IgD-negative memory B cell (primary cell): Measurements from ENCODE around the gene TMEM18. TPM values are rescaled to one million over a fixed set of nuclear protein-coding genes. Genes with fewer than 3 reads are reported as not detected.
A peak's percentile ranks its signal among the peaks of the same experiment; 100 is the strongest.

Experiments
- H3K27ac Mint-ChIP-seq, 3 donors: one replicate each; pipeline ENCODE4 v1.8.0; 2020 to 2022; ENCODE audit warnings: mild to moderate bottlenecking in 3 of 3, mixed read lengths in 3 of 3, moderate library complexity in 1 of 3
- H3K27me3 Mint-ChIP-seq: one replicate; pipeline ENCODE4 v1.8.0; 2021; ENCODE audit warnings: mixed read lengths
- H3K36me3 Mint-ChIP-seq: one replicate; pipeline ENCODE4 v1.8.0; 2020; ENCODE audit warnings: mild to moderate bottlenecking, mixed read lengths
- H3K4me1 Mint-ChIP-seq, 3 donors: one replicate each; pipeline ENCODE4 v1.8.0; 2020 to 2022; ENCODE audit warnings: mixed read lengths in 3 of 3, mild to moderate bottlenecking in 1 of 3
- H3K4me3 Mint-ChIP-seq, 4 donors: one replicate each; pipeline ENCODE4 v1.8.0; 2020 to 2022; ENCODE audit warnings: mild to moderate bottlenecking in 4 of 4, mixed read lengths in 4 of 4, moderate library complexity in 3 of 4
- H3K9me3 Mint-ChIP-seq, 3 donors: one replicate each; pipeline ENCODE4 v1.8.0; 2020 to 2021; ENCODE audit warnings: mixed read lengths in 3 of 3, mild to moderate bottlenecking in 1 of 3
- polyA plus RNA-seq: library from polyadenylated mRNA; unstranded; fragments of 300-500 nt; fragmentation: Illumina TruSeq; gene quantifications from one replicate; pipeline ENCODE4 v1.2.3, GENCODE V29; 2021

The TMEM18 gene
- polyA plus RNA-seq, 1 donor from 2014 or later: 27.2 TPM

DNA sequence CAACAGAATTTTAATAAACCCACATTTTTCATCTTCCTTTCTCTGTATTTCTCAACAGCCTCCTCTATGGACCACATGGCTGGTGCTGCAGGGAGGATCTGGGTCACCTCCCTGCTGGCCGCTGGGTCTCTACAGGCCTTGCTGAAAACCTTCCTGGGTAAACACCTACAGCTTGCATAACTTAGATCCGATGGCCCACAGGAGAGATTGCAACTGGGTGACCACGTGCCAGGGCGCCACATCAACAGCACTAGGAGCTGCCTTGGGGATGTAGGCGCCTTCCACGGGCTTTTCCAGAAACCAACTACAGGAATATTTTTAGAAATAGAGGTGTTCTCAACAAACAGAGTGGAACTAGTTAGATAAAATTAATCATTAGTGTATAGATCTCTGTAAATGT, 19.4 kb downstream of the TMEM18 start:
- Mint-ChIP-seq H3K9me3 (peaks cover 0 to 2% (median 0%) of the 10 kb centered on the region in 3 donors), H3K4me3 (no peak overlapping the region), H3K4me1 (peaks cover 11 to 13% (median 12%) of the 10 kb centered on the region in 3 donors), H3K36me3 (peaks cover 2% of the 10 kb centered on the region), H3K27me3 (peaks cover 5% of the 10 kb centered on the region), H3K27ac (no peak overlapping the region)

GRCh38 chr2:656676-657075, 20.5 kb downstream of the TMEM18 start:
- Mint-ChIP-seq H3K4me1 (peaks cover 3 to 7% (median 4%) of the 10 kb centered on the region in 3 donors), H3K9me3 (peaks cover 0 to 2% (median 0%) of the 10 kb centered on the region in 3 donors), H3K36me3 (no peaks in the 10 kb centered on the region), H3K27ac (no peak overlapping the region), H3K27me3 (peaks cover 5% of the 10 kb centered on the region), H3K4me3 (no peak overlapping the region)

DNA sequence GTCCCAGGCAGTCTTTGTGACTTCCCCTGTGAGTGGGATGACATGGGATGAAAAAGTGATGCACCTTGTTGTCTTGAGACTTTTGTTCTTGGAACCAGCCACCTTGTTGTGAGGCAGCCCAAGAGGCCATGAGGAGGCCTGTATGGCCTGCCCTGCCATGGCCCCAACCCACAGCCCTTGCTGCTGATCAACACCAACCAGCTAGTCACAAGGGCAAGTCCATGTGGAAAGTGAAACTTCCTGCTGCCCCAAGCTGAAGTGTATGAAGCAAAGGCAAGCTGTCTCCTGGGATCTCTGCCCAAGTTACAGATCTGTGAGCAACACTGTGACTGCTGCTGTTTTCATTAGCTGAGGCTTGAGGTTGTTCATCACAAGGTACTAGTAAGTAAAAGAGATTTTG, 21.6 kb downstream of the TMEM18 start:
- peaks cover 0 to 2% (median 0%) of the 10 kb centered on the region in 3 donors for H3K9me3 Mint-ChIP-seq
- peaks cover 0 to 7% (median 2%) of the 10 kb centered on the region in 3 donors for H3K4me1 Mint-ChIP-seq
- no peak overlapping the region for H3K27ac Mint-ChIP-seq
- H3K27me3 Mint-ChIP-seq: peaks cover 5% of the 10 kb centered on the region
- no peak overlapping the region for H3K4me3 Mint-ChIP-seq
- no peaks in the 10 kb centered on the region for H3K36me3 Mint-ChIP-seq

DNA sequence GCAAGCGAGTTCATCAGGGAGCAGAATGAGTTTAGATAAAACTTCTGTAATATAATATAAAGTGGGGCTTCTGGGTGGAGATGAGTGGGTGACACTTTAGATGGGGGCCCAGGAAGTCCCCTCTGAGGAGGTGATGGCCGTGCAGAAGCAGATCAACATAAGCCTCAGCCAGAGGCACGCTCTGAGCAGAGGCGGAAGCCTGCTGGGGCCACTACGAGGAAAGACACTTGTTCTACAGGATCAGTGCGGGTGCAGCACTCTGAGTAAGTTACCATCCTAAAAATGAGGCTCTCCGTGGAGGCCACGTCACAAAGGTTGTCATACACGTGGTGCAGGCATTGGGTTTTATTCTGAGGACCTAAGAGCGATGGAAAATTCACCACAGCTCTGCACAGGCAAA, 22.3 kb downstream of the TMEM18 start:
- H3K4me3 Mint-ChIP-seq: no peak overlapping the region
- peaks cover 2 to 7% (median 2%) of the 10 kb centered on the region in 3 donors for H3K4me1 Mint-ChIP-seq
- H3K27me3 Mint-ChIP-seq: peaks cover 5% of the 10 kb centered on the region
- H3K9me3 Mint-ChIP-seq: peaks cover 0 to 2% (median 0%) of the 10 kb centered on the region in 3 donors
- no peak overlapping the region for H3K27ac Mint-ChIP-seq
- H3K36me3 Mint-ChIP-seq: no peaks in the 10 kb centered on the region

DNA sequence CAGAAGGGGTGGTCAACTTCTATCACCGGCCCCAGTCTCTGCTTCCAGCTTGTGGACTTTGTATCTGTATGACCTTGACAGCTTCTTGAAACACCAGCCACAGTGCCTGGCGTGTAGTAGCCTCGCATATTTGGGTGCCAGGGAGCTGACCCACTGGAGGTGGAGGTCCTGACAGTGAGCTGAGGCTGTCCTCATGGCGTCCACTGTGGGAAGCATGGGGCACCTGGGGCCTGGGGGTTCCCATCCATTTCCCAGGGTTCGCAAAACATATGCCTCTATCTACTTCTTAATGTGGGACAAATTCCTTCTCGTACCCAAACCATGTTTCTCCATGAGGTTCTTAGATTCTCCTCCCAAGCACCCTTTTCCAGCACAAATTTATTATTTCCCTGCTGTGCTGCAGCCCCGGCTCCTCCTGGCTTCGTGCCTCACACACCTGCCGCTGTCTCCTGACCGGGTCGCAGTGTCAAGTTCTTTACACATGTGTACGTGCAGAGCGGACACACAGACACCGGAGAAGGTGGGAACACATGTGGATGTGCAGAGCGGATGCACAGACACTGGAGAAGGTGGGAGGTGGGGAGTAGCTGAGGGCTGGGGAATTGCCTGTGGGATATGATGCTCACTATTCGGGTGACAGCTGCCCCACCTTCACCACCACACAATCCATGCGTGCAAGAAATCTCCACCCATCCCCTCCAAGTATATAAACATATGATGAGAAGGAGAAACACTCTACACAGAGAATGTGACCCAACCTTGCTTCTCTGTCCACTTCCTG, 23.4 kb downstream of the TMEM18 start:
- H3K4me3 Mint-ChIP-seq: no peak overlapping the region
- peaks cover 2 to 7% (median 2%) of the 10 kb centered on the region in 3 donors for H3K4me1 Mint-ChIP-seq
- no peaks in the 10 kb centered on the region for H3K27me3 Mint-ChIP-seq
- H3K36me3 Mint-ChIP-seq: no peaks in the 10 kb centered on the region
- peak overlapping the region in 1 of 3 donors; percentile 62 for H3K27ac Mint-ChIP-seq
- H3K9me3 Mint-ChIP-seq: peaks cover 0 to 2% (median 0%) of the 10 kb centered on the region in 3 donors

DNA sequence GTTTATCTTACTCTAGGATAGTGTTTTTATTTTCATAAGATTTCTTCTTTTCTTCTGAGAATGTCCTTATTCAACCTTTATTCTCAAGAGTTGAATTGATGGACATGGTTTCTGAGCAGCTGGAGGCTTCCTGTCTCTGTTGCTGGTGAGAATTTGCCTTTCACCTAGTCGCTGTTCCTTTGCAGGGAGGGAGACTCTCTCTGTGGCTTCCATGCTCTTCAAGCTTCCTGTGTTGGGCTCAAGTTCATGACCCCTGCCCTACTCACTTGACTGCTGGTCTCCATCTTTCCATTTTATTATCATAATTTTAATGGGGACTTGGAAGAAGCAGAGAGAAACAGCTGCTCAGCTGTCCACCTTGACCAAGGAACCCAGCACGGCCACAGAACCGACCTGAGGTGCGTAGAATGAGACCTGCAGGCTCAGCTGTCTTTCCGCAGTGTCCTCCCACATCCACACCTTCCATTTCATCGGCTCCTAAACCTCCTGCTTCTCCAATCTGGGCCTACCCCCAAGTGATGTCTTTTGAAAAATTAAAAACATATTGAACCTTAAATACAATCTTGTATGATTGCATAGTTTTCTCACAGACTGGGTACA, 24.2 kb downstream of the TMEM18 start:
- Mint-ChIP-seq H3K9me3 (peaks cover 0 to 2% (median 0%) of the 10 kb centered on the region in 3 donors), H3K4me1 (peaks cover 2 to 7% (median 2%) of the 10 kb centered on the region in 3 donors), H3K4me3 (no peak overlapping the region), H3K27me3 (no peaks in the 10 kb centered on the region), H3K36me3 (no peaks in the 10 kb centered on the region), H3K27ac (peak overlapping the region in 1 of 3 donors; percentile 39)

- peaks cover 0 to 2% (median 0%) of the 10 kb centered on the region in 3 donors for H3K9me3 Mint-ChIP-seq
- H3K4me1 Mint-ChIP-seq: peaks cover 2 to 6% (median 5%) of the 10 kb centered on the region in 3 donors
- no peaks in the 10 kb centered on the region for H3K36me3 Mint-ChIP-seq
- no peaks in the 10 kb centered on the region for H3K27me3 Mint-ChIP-seq
- H3K4me3 Mint-ChIP-seq: no peak overlapping the region
- no peak overlapping the region for H3K27ac Mint-ChIP-seq
These were observed 25.2 kb downstream of the TMEM18 start for GRCh38 chr2:651951-652373.

GRCh38 chr2:650343-651310, 26.6 kb downstream of the TMEM18 start:
- Mint-ChIP-seq H3K36me3 (no peaks in the 10 kb centered on the region), H3K4me3 (no peak overlapping the region), H3K27me3 (no peaks in the 10 kb centered on the region), H3K9me3 (peaks cover 0 to 2% (median 0%) of the 10 kb centered on the region in 3 donors), H3K27ac (peak overlapping the region in 1 of 3 donors; percentile 21), H3K4me1 (peaks cover 0 to 5% (median 2%) of the 10 kb centered on the region in 3 donors)

DNA sequence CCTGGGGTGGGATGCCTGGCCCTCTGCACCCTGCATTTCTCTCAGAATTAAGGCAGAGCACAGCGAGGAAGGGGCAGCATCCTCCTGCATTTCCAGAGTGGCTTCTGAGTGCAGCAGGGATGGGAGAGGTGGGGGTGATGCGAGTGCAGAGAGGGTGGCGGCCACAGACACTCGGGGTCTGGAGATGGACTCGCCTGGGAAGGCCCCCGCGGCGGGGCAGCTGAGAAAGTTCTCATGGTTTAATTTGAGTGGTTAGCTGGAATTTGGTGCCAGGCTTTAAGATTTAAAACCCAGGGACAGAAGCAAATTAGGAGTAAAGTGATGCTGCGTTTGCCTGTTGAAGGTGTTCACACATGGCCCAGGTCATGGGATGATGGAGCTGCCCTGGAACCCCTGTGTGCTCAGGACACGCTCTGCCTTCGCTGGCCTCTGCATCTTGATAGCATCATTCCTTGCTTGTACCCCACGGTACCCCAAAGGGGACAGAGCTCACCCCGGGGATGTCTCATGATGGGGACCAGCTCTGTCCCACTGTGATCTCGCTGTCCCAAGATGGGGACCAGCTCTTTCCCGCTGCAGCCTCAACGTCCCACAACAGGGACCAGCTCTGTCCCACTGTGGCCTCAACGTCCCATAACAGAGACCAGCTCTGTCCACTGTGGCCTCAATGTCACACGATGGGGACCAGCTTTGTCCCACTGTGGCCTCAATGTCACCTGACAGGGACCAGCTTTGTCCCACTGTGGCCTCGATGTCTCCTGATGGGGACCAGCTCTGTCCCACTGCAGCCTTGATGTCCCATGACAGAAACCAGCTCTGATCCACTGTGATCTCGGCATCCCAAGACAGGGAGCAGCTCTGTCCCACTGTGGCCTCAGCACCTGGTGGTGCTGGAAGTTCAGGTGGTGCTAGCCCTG, 27.5 kb downstream of the TMEM18 start:
- Mint-ChIP-seq H3K4me3 (no peak overlapping the region), H3K27me3 (no peaks in the 10 kb centered on the region), H3K4me1 (peaks cover 0 to 5% (median 2%) of the 10 kb centered on the region in 3 donors), H3K27ac (peak overlapping the region in 1 of 3 donors; percentile 21), H3K36me3 (no peaks in the 10 kb centered on the region), H3K9me3 (no peaks in the 10 kb centered on the region)

DNA sequence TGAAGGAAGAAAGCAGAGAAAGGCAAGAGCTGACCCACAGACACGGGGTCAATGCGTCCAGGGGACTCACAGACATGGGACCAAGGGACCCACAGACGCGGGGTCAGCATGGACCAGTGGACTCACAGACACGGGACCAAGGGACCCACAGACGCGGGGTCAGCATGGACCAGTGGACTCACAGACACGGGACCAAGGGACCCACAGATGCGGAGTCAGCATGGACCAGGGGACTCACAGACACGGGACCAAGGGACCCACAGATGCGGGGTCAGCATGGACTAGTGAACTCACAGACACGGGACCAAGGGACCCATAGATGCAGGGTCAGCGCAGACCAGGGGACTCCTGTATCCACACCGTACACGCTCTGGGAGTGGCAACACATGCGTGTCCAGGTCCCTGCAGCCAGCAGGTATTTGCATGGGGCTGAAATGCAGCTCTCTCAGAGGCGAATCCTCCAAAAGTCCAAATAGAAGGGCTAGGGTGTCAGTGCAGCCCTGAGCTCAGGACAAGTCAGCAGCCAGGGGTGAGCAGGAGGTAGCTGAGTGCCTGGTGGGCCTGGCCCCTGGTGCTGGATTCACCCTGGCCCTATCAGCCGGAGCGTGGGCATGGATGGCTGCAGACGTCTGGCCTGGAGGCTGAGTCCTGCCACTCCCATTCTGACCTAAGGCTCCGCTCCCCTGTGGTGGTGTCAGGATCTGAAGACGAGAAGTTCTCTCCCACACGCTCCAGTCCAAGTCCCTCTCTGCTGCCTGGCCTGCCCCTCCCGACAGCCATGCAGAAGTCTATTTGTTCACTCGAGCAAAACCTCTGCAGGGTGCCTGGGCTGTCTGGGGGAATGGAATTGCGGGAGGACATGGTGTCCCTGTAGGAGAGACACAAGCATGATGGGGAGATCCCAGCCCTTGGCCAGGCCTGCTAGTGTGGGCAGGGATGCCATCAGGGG, 28.5 kb downstream of the TMEM18 start:
- Mint-ChIP-seq H3K4me3 (no peak overlapping the region), H3K9me3 (peaks cover 0 to 2% (median 0%) of the 10 kb centered on the region in 3 donors), H3K27ac (no peak overlapping the region), H3K27me3 (no peaks in the 10 kb centered on the region), H3K4me1 (peaks cover 0 to 5% (median 2%) of the 10 kb centered on the region in 3 donors), H3K36me3 (no peaks in the 10 kb centered on the region)

GRCh38 chr2:647691-648231, 29.4 kb downstream of the TMEM18 start:
- H3K9me3 Mint-ChIP-seq: peaks cover 0 to 2% (median 0%) of the 10 kb centered on the region in 3 donors
- no peak overlapping the region for H3K27ac Mint-ChIP-seq
- H3K27me3 Mint-ChIP-seq: no peaks in the 10 kb centered on the region
- no peaks in the 10 kb centered on the region for H3K36me3 Mint-ChIP-seq
- peaks cover 0 to 5% (median 2%) of the 10 kb centered on the region in 3 donors for H3K4me1 Mint-ChIP-seq
- no peak overlapping the region for H3K4me3 Mint-ChIP-seq

DNA sequence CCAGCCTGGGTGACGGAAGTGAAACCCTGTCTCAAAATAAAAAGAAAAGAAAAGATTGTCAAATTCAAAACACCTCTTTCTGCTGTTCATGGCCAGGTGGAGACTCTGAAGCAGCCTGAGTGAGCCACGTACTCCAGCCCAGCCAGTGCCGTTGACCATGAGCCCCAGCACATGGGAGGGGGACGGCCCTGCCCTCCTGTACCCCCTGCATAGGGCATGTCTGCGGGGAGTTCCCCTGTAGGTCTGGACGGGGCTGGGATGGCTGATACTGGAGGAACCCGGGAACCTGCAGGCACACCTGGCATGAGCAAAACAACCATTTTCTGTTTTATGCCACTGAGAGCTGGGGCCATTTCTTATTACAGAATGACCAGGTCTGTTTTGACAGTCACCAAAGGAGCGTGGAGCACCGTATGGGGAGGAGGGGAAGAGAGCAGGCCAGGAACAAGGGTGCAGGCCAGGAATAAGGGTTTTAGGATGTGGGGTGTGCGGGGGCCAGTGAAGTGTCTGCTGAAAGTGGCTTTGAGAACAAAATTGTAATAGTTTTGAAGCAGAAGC, 30.1 kb downstream of the TMEM18 start:
- Mint-ChIP-seq H3K27me3 (peaks cover 1% of the 10 kb centered on the region), H3K27ac (peak overlapping the region in 1 of 3 donors; percentile 54), H3K4me1 (peaks cover 0 to 5% (median 2%) of the 10 kb centered on the region in 3 donors)

More for the DNA sequence above, 30.1 kb downstream of the TMEM18 start:
- H3K36me3 Mint-ChIP-seq: no peaks in the 10 kb centered on the region
- peak overlapping the region in 1 of 4 donors; percentile 4 for H3K4me3 Mint-ChIP-seq
- peaks cover 0 to 2% (median 0%) of the 10 kb centered on the region in 3 donors for H3K9me3 Mint-ChIP-seq
